T47D (cell line): ENCODE measurements around the gene VAPB.

Experiments used
- DNase-seq, 2 experiments: peaks; one replicate each; pipeline versions ENCODE4 v3.0.0 to v3.0.0-alpha.2; 2011 to 2012; ENCODE audit warnings: low read depth in 1 of 2, low spot score in 1 of 2
- JUND ChIP-seq: IDR thresholded peaks from 2 replicates; pipeline ENCODE4 v1.6.1; 2012; ENCODE audit warnings: low read depth
- in situ Hi-C: cut with HindIII; loops from 2 replicates; pipeline ENCODE4 v1.10.0; 2016; ENCODE audit warnings: low sequenced_read_pairs, low pct_unique_long_range_greater_than_20kb

VAPB gene

GRCh38 chr20:58388028-58388601 is 914 bp upstream of the VAPB start:
- in situ Hi-C loops, result no loop called here
- DNase-seq, result no peak
- TF ChIP-seq JUND, result no peak

GRCh38 chr20:58389324-58389967 is 417 bp downstream of the VAPB start:
- peak; percentile 18 to 61 for DNase-seq
- no peak for TF ChIP-seq JUND
- in situ Hi-C loops, result no loop called here

DNA sequence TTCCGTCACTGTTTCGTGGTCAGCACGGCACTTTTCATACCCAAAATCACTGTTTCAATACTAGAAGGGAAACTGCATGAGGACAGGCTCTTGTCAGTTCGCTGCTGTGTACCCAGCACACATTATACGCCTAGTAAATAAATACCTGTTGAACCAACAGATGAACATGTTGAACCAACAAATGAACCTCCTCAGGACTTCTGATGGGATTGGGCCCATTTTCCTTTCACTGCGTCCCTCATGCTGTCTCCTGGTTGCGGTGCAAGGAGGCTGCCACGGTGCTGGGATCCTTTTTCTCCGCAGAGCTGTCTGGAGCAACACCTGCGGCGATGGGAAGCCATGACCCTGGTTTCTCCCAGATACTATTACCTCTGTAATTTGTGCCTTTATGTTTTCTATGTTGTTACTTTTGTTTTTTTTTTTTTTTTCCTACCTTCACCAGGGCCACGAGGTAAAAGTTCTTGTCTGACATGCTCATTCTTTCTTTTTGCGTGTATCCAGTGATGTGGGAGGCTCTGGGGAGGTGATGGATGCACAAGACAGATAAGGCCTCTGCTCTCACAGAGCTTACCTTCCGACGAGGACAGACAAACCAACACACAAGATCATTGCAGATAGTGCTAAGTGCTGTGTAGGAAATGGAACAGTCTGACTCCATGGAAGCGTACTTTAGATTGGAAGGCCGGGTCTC is 1.1 kb downstream of the VAPB start:
- in situ Hi-C loops, result no loop called here
- TF ChIP-seq JUND, result no peak
- DNase-seq, result no peak

DNA sequence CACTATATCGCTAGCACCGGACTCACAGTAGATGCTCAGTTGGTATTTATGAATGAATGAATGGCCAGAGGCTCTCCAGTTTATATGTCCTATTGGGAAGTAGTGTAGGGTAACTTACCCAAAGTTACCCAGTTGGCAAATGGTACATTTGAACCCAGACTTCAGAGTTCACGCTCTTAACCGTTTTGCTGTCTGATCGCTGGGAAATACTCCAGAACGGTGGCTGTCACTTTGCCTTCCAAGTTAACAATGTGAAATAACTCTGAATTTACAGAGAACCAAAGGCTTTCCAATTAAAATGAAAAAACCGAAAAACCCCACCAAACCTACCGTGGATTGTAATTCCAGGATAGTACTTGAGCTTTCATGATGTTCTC is 1.6 kb downstream of the VAPB start:
- in situ Hi-C loops, result no loop called here
- no peak for TF ChIP-seq JUND
- no peak for DNase-seq

- in situ Hi-C loops, result no loop called here
- DNase-seq, result no peak
- TF ChIP-seq JUND, result no peak
Observed at GRCh38 chr20:58392286-58392685, 3.3 kb downstream of the VAPB start.

DNA sequence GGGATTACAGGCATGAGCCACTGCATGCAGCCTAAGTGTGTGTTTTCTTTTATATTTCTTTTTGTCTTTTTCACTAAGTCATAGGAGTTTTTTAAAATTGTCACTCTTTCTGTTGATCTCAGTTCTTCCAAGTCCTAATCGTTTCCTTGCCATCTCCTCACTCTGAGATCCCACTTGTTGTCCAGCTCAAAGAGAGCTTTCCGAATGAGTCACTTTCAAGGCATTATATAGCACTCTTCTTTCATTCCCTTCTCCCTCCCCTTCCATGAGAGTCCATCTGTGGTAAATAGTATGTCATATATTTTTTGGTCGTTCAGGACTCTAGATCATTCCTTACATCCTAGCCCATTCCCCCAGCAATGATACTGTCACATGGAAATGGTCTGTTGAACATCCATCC is 4.3 kb downstream of the VAPB start:
- in situ Hi-C loops, result no loop called here
- no peak for TF ChIP-seq JUND
- DNase-seq, result no peak

GRCh38 chr20:58394801-58395200 is 5.8 kb downstream of the VAPB start:
- in situ Hi-C loops, result no loop called here
- TF ChIP-seq JUND, result no peak

GRCh38 chr20:58395604-58396003 is 6.6 kb downstream of the VAPB start:
- no peak for TF ChIP-seq JUND
- in situ Hi-C loops, result no loop called here
- DNase-seq, result no peak

More at GRCh38 chr20:58394801-58395200, 5.8 kb downstream of the VAPB start:
- DNase-seq, result no peak

DNA sequence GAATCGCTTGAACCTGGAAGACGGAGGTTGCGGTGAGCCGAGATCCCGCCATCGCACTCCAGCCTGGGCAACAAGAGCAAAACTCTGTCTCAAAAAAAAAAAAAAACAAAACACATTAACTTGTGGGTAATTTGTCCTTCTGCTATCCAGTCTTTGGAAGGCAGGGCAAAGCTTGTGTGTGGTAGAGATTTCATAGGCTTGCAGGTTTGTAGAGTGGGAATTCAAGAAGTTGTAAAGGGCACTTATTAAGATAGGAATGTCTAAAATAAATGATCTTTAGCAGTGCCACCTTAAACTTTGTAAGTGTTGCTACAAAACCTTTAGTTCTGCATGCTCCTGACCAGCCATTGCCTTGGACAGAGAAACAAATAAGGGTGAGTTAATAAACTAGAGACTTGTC is 8.4 kb downstream of the VAPB start:
- TF ChIP-seq JUND, result no peak
- in situ Hi-C loops, result no loop called here
- DNase-seq, result no peak

DNA sequence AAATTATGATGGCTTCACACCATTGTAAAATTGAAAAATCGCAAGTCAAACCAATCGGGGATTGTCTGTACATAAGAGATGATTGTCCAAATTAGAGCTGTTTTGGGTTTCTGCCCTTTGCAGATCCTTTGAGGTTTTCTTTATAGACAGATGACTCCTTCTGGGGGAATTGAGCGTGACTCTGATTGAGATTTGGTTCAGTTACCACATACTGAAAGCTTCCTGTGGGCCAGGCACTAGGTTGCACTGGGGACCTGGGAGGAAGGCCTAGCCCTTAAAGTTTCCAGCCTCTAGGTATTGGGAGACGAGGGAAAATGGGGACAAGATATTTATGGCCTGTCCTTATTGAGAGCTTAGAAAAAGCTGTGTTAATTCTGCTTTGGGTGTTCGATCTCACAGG is 9.2 kb downstream of the VAPB start:
- TF ChIP-seq JUND, result no peak
- DNase-seq, result no peak
- in situ Hi-C loops, result no loop called here

DNA sequence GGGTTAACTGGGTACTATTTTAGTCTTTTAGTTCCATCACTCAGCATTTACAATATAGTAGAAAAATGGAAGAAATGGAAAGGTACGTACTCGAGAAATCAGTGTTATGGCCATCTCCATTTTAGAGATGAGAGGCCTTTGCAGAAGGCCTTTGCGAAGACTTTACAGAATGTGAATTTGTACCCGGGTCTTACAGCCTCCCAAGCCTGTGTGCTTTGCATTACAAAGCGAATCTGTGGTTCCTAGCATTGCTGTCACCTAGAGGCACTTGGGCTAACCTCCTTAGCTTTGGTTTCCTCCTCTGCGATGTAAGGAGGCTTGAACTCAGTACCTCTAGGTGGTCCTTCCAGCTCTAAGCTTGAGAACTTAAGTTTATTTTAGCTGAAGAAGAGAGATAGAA is 10.9 kb downstream of the VAPB start:
- in situ Hi-C loops, result no loop called here
- DNase-seq, result no peak
- no peak for TF ChIP-seq JUND

- in situ Hi-C loops, result no loop called here
- no peak for TF ChIP-seq JUND
- DNase-seq, result no peak
Observed at GRCh38 chr20:58401162-58401561, 12.1 kb downstream of the VAPB start.

GRCh38 chr20:58402305-58402704 is 13.3 kb downstream of the VAPB start:
- TF ChIP-seq JUND, result no peak

More at GRCh38 chr20:58402305-58402704, 13.3 kb downstream of the VAPB start:
- in situ Hi-C loops, result no loop called here
- no peak for DNase-seq
